DND-41 (cell line): Measurements from ENCODE around the gene PRDX2.

ENCODE experiments used
- CTCF ChIP-seq: IDR thresholded peaks from 2 replicates; pipeline ENCODE4 v1.5.1; 2012; ENCODE audit warnings: borderline replicate concordance, low read length, moderate library complexity, mild to moderate bottlenecking; ENCODE audit not compliant: poor library complexity, severe bottlenecking; ENCODE audit errors: extremely low read depth
- EZH2 ChIP-seq: IDR thresholded peaks from 3 replicates; pipeline ENCODE4 v1.6.1; 2012; ENCODE audit warnings: borderline replicate concordance, low read depth, mild to moderate bottlenecking, moderate library complexity, low read length, inconsistent platforms; ENCODE audit not compliant: severe bottlenecking

GRCh38 chr19:12783291-12783848 is 18.2 kb downstream of the PRDX2 start:
- TF ChIP-seq CTCF (no peak), EZH2 (no peak)
